HEK293 (cell line): ENCODE results near the gene MYLK.

Source experiments
- CTCF ChIP-seq: fragments of 450-650 bp; formaldehyde crosslinking; IDR thresholded peaks from 2 replicates; pipeline ENCODE4 v1.5.1; 2016; ENCODE audit warnings: missing biosample characterization, missing genetic modification characterization
- MEIS1 ChIP-seq: sonication (generic); formaldehyde crosslinking; IDR thresholded peaks from 2 replicates; pipeline ENCODE4 v1.8.1; 2022; ENCODE audit warnings: missing genetic modification reagents, mild to moderate bottlenecking, borderline replicate concordance
- ZBTB44 ChIP-seq: fragments of 450-650 bp; IDR thresholded peaks from 2 replicates; pipeline ENCODE4 v1.5.1; 2018; ENCODE audit warnings: missing biosample characterization, mild to moderate bottlenecking, missing genetic modification characterization
- ZFP41 ChIP-seq: fragments of 450-650 bp; formaldehyde crosslinking; IDR thresholded peaks from 2 replicates; pipeline ENCODE4 v1.5.1; 2016; ENCODE audit warnings: missing biosample characterization, missing genetic modification characterization, borderline replicate concordance
- ZNF10 ChIP-seq: fragments of 450-650 bp; formaldehyde crosslinking; IDR thresholded peaks from 2 replicates; pipeline ENCODE4 v1.5.1; 2017; ENCODE audit warnings: missing biosample characterization, missing genetic modification characterization
- ZNF596 ChIP-seq: fragments of 450-650 bp; IDR thresholded peaks from 2 replicates; pipeline ENCODE4 v1.5.0; 2018; ENCODE audit warnings: missing biosample characterization, mild to moderate bottlenecking, missing genetic modification characterization, moderate library complexity
- ZNF768 ChIP-seq: fragments of 450-650 bp; formaldehyde crosslinking; IDR thresholded peaks from 2 replicates; pipeline ENCODE4 v1.5.1; 2018; ENCODE audit warnings: missing biosample characterization, mild to moderate bottlenecking, missing genetic modification characterization
- ZNF843 ChIP-seq: fragments of 450-650 bp; formaldehyde crosslinking; IDR thresholded peaks from 2 replicates; pipeline ENCODE4 v1.5.1; 2016; ENCODE audit warnings: missing biosample characterization, missing genetic modification characterization
- ZSCAN30 ChIP-seq: fragments of 450-650 bp; IDR thresholded peaks from 2 replicates; pipeline ENCODE4 v1.5.1; 2018; ENCODE audit warnings: missing biosample characterization, mild to moderate bottlenecking, missing genetic modification characterization, moderate library complexity

- no peak for TF ChIP-seq ZNF10 (tag by site-specific recombination)
- no peak for TF ChIP-seq CTCF (tag by site-specific recombination)
- TF ChIP-seq MEIS1 (CRISPR knock-in tag) = no peak
- no peak for TF ChIP-seq ZNF843 (tag by site-specific recombination)
- TF ChIP-seq ZNF596 (tag by site-specific recombination) = no peak
- no peak for TF ChIP-seq ZFP41 (tag by site-specific recombination)
- TF ChIP-seq ZNF768 (tag by site-specific recombination) = no peak
- no peak for TF ChIP-seq ZBTB44 (tag by site-specific recombination)
- TF ChIP-seq ZSCAN30 (tag by site-specific recombination) = no peak
Observed at GRCh38 chr3:123633530-123633929, 250.6 kb downstream of the MYLK start.
